Esophagus muscularis mucosa (tissue), 4 donors: ENCODE measurements around the gene DDX49. TPM values are rescaled to one million over a fixed set of nuclear protein-coding genes. Genes with fewer than 3 reads are reported as not detected.

Experiments used
- DNase-seq: peaks from one replicate; pipeline ENCODE4 v3.0.0-alpha.2; 2017; ENCODE audit errors: extremely low spot score
- H3K27ac ChIP-seq, 4 donors: fragments of 200-600 bp; sonication (generic); replicated peaks in 1 of 4; 1 replicate in 3 of 4; 2 replicates in 1 of 4; pipeline ENCODE4 v1.5.1; 2016 to 2019; ENCODE audit warnings: mild to moderate bottlenecking in 1 of 4
- H3K27me3 ChIP-seq, 4 donors: fragments of 200-600 bp; sonication (generic); one replicate each; pipeline versions ENCODE4 v1.5.1 to v1.6.0; 2016 to 2019
- H3K36me3 ChIP-seq, 4 donors: fragments of 200-600 bp; sonication (generic); one replicate each; pipeline ENCODE4 v1.5.1; 2016 to 2019
- H3K4me1 ChIP-seq, 4 donors: fragments of 200-600 bp; sonication (generic); one replicate each; pipeline ENCODE4 v1.5.1; 2016 to 2019
- H3K4me3 ChIP-seq, 4 donors: fragments of 200-600 bp; sonication (generic); 1 replicate in 2 of 4; 2 replicates in 2 of 4; pipeline ENCODE4 v1.5.1; 2016 to 2019; ENCODE audit warnings: mild to moderate bottlenecking in 4 of 4, moderate library complexity in 1 of 4
- H3K9me3 ChIP-seq, 4 donors: fragments of 200-600 bp; sonication (generic); 1 replicate in 3 of 4; 2 replicates in 1 of 4; pipeline ENCODE4 v1.5.1; 2016 to 2019
- CTCF ChIP-seq, 3 experiments: fragments of 200-600 bp in 2 of 3; fragments of 450-650 bp in 1 of 3; sonication (generic) in 2 of 3; IDR thresholded peaks; one replicate each; pipeline ENCODE4 v1.5.1; 2017 to 2019; ENCODE audit warnings: antibody characterized with exemption in 3 of 3, mild to moderate bottlenecking in 2 of 3, moderate library complexity in 1 of 3
- EP300 ChIP-seq: sonication (generic); formaldehyde crosslinking; IDR thresholded peaks from one replicate; pipeline ENCODE4 v1.6.1; 2017; ENCODE audit warnings: antibody characterized with exemption
- POLR2A ChIP-seq: fragments of 450-650 bp; IDR thresholded peaks from one replicate; pipeline ENCODE4 v1.6.1; 2017; ENCODE audit warnings: antibody characterized with exemption, moderate library complexity, mild to moderate bottlenecking, low read depth
- POLR2AphosphoS5 ChIP-seq, 2 donors: sonication (generic); formaldehyde crosslinking; IDR thresholded peaks; one replicate each; pipeline ENCODE4 v1.6.1; 2017; ENCODE audit warnings: antibody characterized with exemption in 2 of 2
- WGBS: methylation state at CpG from one replicate; pipeline ENCODE4 v1.1.5; 2018; 5-methylcytosine and 5-hydroxymethylcytosine counted together
- intact Hi-C: fragments of 100-400 bp; cut with DNase I; formaldehyde crosslinking; loops from one replicate; pipeline ENCODE4 v1.15.1; 2023
- total RNA-seq, 4 donors: library from RNA; depleted of rRNA; stranded (reverse); fragments of >200 nt; gene quantifications; one replicate each; pipeline versions ENCODE4 v1.1.0 to v1.2.1, GENCODE V29; 2016

DDX49 gene
- total RNA-seq, 4 donors from 2014 or later: 38.4 to 42.6 (median 41.7) TPM

GRCh38 chr19:18903156-18904037 is 16.1 kb upstream of the DDX49 start:
- no peak for TF ChIP-seq POLR2AphosphoS5 (IDR thresholded peaks at IDR 0.05)
- no peak for TF ChIP-seq CTCF (IDR thresholded peaks at IDR 0.05)
- no peak for TF ChIP-seq EP300
- no peak for TF ChIP-seq POLR2A
- Histone ChIP-seq H3K36me3 (peaks cover 38 to 96% (median 86%) of the 10 kb centered on the region in 4 donors), H3K4me3 (no peak overlapping the region), H3K27ac (no peak overlapping the region), H3K4me1 (no peaks in the 10 kb centered on the region), H3K9me3 (no peaks in the 10 kb centered on the region), H3K27me3 (no peaks in the 10 kb centered on the region)
- intact Hi-C loops: no loop called here
- DNase-seq: no peak
- 86% methylated on average over 15 of the region's 29 CpGs for WGBS

GRCh38 chr19:18904334-18905057 is 15.0 kb upstream of the DDX49 start:
- Histone ChIP-seq H3K36me3 (peaks cover 32 to 94% (median 84%) of the 10 kb centered on the region in 4 donors), H3K4me3 (no peak overlapping the region), H3K9me3 (no peaks in the 10 kb centered on the region), H3K27ac (no peak overlapping the region), H3K4me1 (no peaks in the 10 kb centered on the region), H3K27me3 (no peaks in the 10 kb centered on the region)
- TF ChIP-seq POLR2A (no peak), EP300 (no peak)
- 88% methylated on average over 10 of the region's 25 CpGs for WGBS
- intact Hi-C loops: no loop called here
- no peak for DNase-seq

- Histone ChIP-seq H3K27ac (no peak overlapping the region), H3K36me3 (peaks cover 26 to 93% (median 83%) of the 10 kb centered on the region in 4 donors), H3K27me3 (no peaks in the 10 kb centered on the region), H3K9me3 (no peaks in the 10 kb centered on the region), H3K4me1 (no peaks in the 10 kb centered on the region), H3K4me3 (no peak overlapping the region)
- TF ChIP-seq POLR2A (no peak), EP300 (no peak), POLR2AphosphoS5 (IDR thresholded peaks at IDR 0.05) (no peak), CTCF (IDR thresholded peaks at IDR 0.05) (no peak)
- DNase-seq: no peak
- WGBS: 79% methylated on average over 8 of the region's 8 CpGs
- intact Hi-C loops: no loop called here
These were observed 14.5 kb upstream of the DDX49 start for GRCh38 chr19:18905058-18905456.

GRCh38 chr19:18905513-18906236 is 13.8 kb upstream of the DDX49 start:
- peaks cover 22 to 93% (median 81%) of the 10 kb centered on the region in 4 donors for H3K36me3 ChIP-seq
- intact Hi-C loops: no loop called here

More at GRCh38 chr19:18905513-18906236, 13.8 kb upstream of the DDX49 start:
- no peak for TF ChIP-seq POLR2AphosphoS5 (IDR thresholded peaks at IDR 0.05)
- TF ChIP-seq EP300: no peak
- TF ChIP-seq CTCF (IDR thresholded peaks at IDR 0.05): no peak
- TF ChIP-seq POLR2A: no peak
- no peaks in the 10 kb centered on the region for H3K9me3 ChIP-seq
- H3K4me1 ChIP-seq: no peaks in the 10 kb centered on the region
- no peak for DNase-seq
- no peaks in the 10 kb centered on the region for H3K27me3 ChIP-seq
- no peak overlapping the region for H3K4me3 ChIP-seq
- 88% methylated on average over 9 of the region's 26 CpGs for WGBS
- H3K27ac ChIP-seq: no peak overlapping the region
